Measurements from ENCODE around the gene SIGLECL1. TPM values are rescaled to one million over a fixed set of nuclear protein-coding genes. Genes with fewer than 3 reads are reported as not detected.

Gene SIGLECL1
- total and polyA plus RNA-seq, 2 experiments from 2014 or later: not detected

DNA sequence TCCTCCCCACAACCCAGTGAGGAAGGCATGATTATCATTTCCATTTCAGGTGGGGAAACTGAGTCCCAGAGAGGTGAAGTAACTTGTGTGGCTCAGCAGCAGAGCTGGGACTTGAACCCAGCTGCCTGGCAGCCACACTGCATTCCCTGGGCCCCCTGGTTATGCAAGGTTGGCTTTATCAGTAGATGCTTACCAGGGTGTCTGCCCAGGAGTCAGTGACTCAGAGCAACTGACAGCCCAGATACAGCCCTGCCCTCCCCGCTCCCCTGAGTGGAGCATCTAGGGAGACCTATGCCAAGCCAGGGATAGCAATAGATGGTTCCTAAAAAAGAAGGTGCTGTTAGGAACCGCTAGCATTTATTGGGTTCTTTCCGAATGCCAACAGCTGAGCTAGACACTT is 66.5 kb downstream of the SIGLECL1 start (continued):
- TF ChIP-seq ZNF114 (CRISPR knock-in tag; IDR thresholded peaks at IDR 0.05): no peak
- no peak for TF ChIP-seq CREB1 (CRISPR knock-in tag; IDR thresholded peaks at IDR 0.05; ENCODE audit: low read depth)
- TF ChIP-seq, protein P1, sequence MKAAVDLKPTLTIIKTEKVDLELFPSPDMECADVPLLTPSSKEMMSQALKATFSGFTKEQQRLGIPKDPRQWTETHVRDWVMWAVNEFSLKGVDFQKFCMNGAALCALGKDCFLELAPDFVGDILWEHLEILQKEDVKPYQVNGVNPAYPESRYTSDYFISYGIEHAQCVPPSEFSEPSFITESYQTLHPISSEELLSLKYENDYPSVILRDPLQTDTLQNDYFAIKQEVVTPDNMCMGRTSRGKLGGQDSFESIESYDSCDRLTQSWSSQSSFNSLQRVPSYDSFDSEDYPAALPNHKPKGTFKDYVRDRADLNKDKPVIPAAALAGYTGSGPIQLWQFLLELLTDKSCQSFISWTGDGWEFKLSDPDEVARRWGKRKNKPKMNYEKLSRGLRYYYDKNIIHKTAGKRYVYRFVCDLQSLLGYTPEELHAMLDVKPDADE (IDR thresholded peaks at IDR 0.05): no peak

GRCh38 chr19:51317968-51318367 is 67.1 kb downstream of the SIGLECL1 start:
- Mint-ChIP-seq H3K4me1 (peaks cover 12% of the 10 kb centered on the region), H3K36me3 (ENCODE audit: low read depth) (peaks cover 18% of the 10 kb centered on the region), H3K27me3 (ENCODE audit: insufficient read depth, low read depth, poor library complexity) (peaks cover 8% of the 10 kb centered on the region)
- TF ChIP-seq, protein P2, sequence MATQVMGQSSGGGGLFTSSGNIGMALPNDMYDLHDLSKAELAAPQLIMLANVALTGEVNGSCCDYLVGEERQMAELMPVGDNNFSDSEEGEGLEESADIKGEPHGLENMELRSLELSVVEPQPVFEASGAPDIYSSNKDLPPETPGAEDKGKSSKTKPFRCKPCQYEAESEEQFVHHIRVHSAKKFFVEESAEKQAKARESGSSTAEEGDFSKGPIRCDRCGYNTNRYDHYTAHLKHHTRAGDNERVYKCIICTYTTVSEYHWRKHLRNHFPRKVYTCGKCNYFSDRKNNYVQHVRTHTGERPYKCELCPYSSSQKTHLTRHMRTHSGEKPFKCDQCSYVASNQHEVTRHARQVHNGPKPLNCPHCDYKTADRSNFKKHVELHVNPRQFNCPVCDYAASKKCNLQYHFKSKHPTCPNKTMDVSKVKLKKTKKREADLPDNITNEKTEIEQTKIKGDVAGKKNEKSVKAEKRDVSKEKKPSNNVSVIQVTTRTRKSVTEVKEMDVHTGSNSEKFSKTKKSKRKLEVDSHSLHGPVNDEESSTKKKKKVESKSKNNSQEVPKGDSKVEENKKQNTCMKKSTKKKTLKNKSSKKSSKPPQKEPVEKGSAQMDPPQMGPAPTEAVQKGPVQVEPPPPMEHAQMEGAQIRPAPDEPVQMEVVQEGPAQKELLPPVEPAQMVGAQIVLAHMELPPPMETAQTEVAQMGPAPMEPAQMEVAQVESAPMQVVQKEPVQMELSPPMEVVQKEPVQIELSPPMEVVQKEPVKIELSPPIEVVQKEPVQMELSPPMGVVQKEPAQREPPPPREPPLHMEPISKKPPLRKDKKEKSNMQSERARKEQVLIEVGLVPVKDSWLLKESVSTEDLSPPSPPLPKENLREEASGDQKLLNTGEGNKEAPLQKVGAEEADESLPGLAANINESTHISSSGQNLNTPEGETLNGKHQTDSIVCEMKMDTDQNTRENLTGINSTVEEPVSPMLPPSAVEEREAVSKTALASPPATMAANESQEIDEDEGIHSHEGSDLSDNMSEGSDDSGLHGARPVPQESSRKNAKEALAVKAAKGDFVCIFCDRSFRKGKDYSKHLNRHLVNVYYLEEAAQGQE (IDR thresholded peaks at IDR 0.05; ENCODE audit: unreplicated experiment): no peak
- TF ChIP-seq ZNF114 (CRISPR knock-in tag; IDR thresholded peaks at IDR 0.05): no peak
- TF ChIP-seq, protein P3, sequence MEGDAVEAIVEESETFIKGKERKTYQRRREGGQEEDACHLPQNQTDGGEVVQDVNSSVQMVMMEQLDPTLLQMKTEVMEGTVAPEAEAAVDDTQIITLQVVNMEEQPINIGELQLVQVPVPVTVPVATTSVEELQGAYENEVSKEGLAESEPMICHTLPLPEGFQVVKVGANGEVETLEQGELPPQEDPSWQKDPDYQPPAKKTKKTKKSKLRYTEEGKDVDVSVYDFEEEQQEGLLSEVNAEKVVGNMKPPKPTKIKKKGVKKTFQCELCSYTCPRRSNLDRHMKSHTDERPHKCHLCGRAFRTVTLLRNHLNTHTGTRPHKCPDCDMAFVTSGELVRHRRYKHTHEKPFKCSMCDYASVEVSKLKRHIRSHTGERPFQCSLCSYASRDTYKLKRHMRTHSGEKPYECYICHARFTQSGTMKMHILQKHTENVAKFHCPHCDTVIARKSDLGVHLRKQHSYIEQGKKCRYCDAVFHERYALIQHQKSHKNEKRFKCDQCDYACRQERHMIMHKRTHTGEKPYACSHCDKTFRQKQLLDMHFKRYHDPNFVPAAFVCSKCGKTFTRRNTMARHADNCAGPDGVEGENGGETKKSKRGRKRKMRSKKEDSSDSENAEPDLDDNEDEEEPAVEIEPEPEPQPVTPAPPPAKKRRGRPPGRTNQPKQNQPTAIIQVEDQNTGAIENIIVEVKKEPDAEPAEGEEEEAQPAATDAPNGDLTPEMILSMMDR (conservative IDR thresholded peaks at IDR 0.05; ENCODE audit: low read depth in 2 of 2): no peak
- no peak for TF ChIP-seq ZNF462 (CRISPR knock-in tag; IDR thresholded peaks at IDR 0.05)
- TF ChIP-seq EZH2phosphoT487 (IDR thresholded peaks at IDR 0.05; ENCODE audit: unreplicated experiment): no peak
- no peak for TF ChIP-seq JUNB (IDR thresholded peaks at IDR 0.05; ENCODE audit: unreplicated experiment)
- no peak for TF ChIP-seq ZNF331 (CRISPR knock-in tag; IDR thresholded peaks at IDR 0.05; ENCODE audit: low read depth)
- TF ChIP-seq EZH2 (IDR thresholded peaks at IDR 0.05; ENCODE audit: low read depth, unreplicated experiment): no peak
- TF ChIP-seq, protein P1 (IDR thresholded peaks at IDR 0.05): no peak
- no peak for TF ChIP-seq NANOG (IDR thresholded peaks at IDR 0.05; ENCODE audit: borderline replicate concordance)
- TF ChIP-seq STAT1 (IDR thresholded peaks at IDR 0.05; ENCODE audit: unreplicated experiment): no peak

More at GRCh38 chr19:51317968-51318367, 67.1 kb downstream of the SIGLECL1 start:
- H3K4me1 ChIP-seq (ENCODE audit: insufficient read depth): peaks cover 4% of the 10 kb centered on the region
- H3K4me3 ChIP-seq: no peak overlapping the region
- H3K4me2 ChIP-seq: no peak overlapping the region
- Mint-ChIP-seq H3K27ac (no peak overlapping the region), H3K4me3 (no peak overlapping the region), H3K9me3 (peaks cover 7% of the 10 kb centered on the region)
- no peaks in the 10 kb centered on the region; the same call in 1 of the 2 replicates for H4K20me1 ChIP-seq (replicated peaks; ENCODE audit: insufficient read depth)
- H3K79me2 ChIP-seq (replicated peaks; ENCODE audit: insufficient read depth): no peaks in the 10 kb centered on the region
- no peak overlapping the region for H2AFZ ChIP-seq
- H3K27me3 ChIP-seq (ENCODE audit: insufficient read depth): no peaks in the 10 kb centered on the region
- H3K9me2 ChIP-seq (ENCODE audit: insufficient read depth): no peaks in the 10 kb centered on the region
- H3F3A ChIP-seq (replicated peaks; ENCODE audit: low read depth): no peaks in the 10 kb centered on the region
- ATAC-seq (no peak), DNase-seq (ENCODE audit: low spot score) (no peak)
- no peak overlapping the region for H3K27ac ChIP-seq (ENCODE audit: low read depth)
- H3K36me3 ChIP-seq (ENCODE audit: insufficient read depth): no peaks in the 10 kb centered on the region

Measured in GM23338 (cell line).